Measurements from ENCODE around the gene TMEM171. TPM values are rescaled to one million over a fixed set of nuclear protein-coding genes. Genes with fewer than 3 reads are reported as not detected.

The TMEM171 gene, protein sequence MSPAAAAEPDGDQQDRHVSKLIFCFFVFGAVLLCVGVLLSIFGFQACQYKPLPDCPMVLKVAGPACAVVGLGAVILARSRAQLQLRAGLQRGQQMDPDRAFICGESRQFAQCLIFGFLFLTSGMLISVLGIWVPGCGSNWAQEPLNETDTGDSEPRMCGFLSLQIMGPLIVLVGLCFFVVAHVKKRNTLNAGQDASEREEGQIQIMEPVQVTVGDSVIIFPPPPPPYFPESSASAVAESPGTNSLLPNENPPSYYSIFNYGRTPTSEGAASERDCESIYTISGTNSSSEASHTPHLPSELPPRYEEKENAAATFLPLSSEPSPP
- polyA plus RNA-seq (ENCODE audit: insufficient read length): 0.58 TPM

DNA sequence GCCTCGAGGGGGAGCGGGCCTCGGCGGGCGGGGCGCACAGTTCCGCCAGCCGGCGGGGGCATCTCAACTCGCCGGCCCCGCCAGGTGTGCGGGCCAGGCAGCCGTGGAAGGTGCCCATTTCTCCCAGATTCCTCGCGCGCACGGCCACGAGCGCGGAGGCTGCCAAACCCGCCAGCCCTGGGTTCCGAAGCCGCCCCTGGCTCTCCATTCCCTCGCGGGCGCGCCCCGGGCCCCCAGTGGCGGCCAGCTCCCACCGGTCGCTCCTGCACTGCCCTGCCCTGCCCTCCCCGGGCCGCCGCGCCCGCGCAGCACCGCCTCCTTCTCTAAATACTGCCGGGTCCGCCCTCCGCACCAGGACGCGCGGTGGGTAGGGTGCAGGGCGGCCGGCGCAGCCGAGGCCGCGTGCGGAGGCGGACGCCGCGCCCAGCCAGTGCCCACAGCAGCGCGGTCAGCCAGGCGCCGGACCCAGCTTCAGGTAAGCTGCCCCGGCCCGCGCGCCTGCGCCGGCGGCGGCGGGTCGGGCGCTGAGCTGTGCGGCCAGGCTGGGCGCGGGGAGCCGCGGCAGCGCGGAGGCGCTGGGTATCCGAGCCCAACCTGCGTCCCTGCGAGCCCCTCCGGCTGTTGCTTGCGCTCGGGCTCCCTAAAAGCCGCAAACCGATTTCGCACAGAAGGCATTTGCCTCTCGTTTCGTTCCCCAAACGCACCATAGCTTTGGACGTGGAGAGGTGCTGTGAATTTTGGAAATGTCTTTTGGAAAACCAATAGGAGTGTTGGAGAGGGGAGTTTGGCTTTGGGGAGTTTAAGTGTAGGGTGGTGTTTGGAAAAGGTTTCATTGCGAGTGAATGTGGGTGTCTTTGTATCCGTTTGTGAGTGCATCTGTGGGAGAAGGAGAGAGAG, at the start of gene TMEM171:
Gene TMEM171 (plus strand): TSS at position 354 of the 897 bp plus-strand sequence. CDS start 2,799 bp downstream, outside the sequence.
- DNase-seq (ENCODE audit: low read depth): no peak

DNA sequence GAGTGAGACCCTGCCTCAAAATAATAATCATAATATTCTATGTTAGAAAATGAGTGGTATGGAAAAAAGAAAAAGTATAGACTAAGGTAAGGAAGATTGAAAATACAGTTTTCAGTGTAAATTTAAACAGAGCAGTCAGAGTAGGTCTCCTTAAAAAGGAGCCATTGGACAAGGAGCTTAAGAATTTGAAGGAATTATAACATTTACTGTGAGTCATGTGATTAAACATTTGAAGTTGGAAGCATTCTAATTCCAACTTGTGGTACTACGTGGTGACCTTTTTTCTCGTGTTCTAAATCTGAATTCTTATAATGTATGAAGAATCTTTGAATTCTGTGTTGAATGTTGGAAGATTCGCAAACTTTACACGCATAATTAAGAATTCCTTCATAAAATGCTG, 39.3 kb upstream of the TMEM171 start:
- no peak for DNase-seq (ENCODE audit: low read depth)

DNA sequence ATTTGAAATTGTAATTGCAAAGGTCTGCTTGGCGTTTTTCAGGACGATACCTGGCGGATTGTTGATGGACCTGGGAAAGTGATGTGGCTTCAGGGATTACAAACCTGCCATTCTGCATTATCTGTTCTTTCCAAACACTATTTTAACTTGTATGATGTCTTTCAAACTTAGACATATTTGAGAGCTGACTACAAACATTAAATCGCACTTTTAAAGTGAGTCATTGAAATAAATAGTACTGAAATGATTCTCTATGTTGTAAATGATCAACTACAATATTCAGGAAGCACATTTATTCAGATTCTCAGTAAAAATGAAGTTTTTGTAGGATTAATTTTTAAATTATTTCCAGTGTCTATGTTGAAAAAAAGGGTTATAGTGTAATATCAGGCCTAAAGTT, 32.3 kb upstream of the TMEM171 start:
- DNase-seq (ENCODE audit: low read depth): no peak

DNA sequence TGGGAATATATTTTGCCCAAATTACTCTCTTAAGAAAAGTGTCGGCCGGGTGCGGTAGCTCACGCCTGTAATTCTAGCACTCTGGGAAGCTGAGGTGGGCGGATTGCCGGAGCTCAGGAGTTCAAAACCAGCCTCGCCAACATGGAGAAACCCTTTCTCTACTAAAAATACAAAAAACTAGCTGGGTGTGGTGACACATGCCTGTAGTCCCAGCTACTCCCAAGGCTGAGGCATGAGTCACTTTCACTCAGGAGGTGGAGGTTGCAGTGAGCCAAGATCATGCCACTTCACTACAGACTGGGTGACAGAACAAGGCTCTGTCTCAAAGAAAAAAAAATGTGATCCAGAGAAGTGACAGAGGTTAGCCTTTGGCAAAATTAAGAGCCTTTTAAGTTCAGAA, 26.4 kb upstream of the TMEM171 start:
- no peak for DNase-seq (ENCODE audit: low read depth)

DNA sequence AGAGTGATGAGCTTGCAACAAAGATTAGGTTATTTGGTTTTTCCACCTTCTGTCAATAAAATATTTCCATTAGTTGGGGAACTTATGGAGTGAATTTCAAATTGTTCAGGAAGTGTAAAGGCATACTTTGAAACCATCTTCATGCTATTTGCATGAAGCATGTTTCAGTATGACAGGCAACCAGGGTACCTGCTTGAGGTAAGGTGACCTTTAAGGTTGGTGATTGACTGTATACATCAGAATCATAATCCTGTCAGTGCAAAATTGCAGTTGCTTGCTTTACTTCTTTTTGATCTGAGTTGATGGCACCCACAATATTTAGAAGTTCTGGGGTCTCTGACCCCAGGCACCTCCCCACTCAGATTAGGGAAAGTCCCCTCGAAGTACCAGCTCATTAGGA, 26.0 kb upstream of the TMEM171 start:
- no peak for DNase-seq (ENCODE audit: low read depth)

DNA sequence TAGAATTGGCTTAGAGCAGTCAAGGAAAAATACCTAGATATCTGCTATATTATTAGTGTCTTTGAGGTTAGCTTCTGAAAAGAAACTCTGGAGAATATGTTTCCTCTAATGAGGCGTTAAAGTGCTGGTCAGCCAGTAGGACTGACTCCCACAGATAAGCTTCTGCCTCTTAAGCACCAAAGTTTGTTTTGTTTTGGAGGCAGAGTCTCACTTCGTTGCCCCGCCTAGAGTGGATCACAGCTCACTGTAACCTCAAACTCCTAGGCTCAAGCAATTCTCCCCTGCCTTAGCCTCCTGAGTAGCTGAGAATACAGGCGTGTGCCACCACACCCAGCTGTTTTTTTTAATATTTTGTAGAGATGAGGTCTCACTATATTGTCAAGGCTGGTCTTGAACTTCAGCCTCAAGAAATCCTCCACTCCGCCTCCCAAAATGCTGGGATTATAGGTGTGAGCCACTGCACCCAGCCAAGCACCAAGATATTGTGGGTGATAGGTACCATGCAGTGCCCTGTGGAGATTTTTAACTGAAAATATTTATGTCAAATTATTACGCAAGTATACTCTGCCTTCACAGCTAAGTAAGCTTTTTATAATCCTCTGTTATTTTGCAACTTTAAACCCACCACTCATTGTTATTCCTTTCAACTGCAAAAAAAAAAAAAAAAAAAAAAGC, 24.7 kb upstream of the TMEM171 start:
- no peak for DNase-seq (ENCODE audit: low read depth)

DNA sequence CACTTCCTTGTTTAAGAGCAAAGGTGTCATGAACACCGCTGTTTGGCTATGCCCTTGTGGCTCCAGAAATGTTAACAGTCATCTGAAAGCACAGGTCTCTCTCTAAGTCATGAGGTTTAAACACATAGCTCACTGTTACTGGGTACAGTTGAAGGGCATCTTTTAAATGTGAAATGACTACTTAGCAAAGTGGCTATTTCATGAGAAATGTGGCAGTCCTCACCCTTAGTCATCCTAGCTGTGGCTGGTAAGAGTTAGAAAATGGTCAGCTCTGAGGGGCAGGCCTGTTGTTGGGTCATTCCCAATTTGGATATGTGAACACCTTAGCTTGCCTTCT, 24.2 kb upstream of the TMEM171 start:
- no peak for DNase-seq (ENCODE audit: low read depth)

DNA sequence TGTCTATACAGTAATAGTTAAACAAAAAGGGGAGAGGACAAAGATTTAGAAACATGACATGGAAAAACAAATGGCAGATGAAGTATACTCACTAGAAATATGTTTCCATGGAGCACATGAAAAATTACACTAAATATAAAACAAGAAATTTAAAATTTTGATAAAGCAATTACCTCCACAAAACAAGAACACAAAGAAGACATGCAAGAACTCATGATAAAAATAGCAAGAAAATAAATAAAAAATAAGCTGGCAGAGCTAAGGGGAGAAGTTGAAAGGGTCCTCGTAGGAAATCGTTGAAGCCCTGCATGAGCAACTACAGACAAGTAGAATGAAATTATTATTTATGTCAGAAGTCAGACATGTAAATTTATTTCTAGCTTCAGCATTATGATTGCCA, 22.6 kb upstream of the TMEM171 start:
- no peak for DNase-seq (ENCODE audit: low read depth)

DNA sequence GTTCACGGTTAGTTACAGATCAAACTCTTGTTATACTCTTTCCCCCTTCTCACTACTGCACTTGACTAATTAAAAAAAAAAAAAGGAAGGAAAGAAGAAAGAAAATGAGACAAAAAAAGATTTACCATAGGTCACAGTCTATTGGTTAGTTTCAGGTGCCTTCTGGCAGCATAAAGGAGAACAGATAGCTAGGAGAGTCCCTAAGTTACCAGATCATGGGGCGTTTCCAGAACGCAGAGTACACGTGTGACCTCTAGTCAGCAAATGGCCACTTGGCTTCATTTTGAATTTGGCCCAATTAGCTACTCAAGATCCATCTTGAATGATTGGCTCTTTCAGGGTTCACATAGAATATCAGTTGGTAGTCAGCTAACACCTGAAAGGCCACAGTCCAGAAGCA, 20.3 kb upstream of the TMEM171 start:
- DNase-seq (ENCODE audit: low read depth): no peak

DNA sequence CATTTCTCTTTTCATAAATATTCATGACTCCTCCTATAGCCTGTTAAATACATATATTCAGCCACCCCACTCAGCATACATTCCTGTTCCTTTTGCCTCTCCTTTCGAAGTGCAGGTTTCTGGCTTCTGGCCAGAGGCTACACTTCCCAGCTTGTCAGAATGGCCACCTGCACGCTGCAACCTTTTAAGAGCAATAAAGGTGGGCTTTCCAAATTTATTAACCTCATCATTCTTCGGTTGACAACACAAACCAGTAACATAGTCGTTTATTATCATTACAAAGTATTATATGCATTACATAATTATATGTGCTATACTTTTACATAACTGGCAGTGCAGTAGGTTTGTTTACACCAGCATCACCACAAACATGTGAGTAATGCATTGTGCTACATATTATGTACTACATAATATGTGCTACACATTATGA, 16.5 kb upstream of the TMEM171 start:
- no peak for DNase-seq (ENCODE audit: low read depth)

DNA sequence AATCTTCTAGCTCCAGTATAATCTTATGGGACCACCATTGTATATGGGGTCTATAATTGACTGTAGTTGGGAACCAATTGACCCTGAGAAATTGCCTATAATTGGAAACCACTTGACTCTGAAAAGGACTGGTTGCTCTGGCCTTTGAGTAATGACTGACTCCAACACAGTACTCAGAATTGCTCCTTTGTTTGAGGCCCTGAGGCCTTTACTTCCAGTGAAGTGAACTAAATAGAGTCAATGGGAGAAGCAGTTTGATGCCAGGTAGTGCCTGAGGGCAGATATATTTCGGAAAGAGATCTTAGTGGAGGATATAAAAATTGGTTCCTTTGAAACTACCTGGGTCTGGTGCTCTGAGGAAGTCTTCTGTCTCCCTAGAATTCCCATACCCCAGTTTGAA, 16.0 kb upstream of the TMEM171 start:
- DNase-seq (ENCODE audit: low read depth): no peak

DNA sequence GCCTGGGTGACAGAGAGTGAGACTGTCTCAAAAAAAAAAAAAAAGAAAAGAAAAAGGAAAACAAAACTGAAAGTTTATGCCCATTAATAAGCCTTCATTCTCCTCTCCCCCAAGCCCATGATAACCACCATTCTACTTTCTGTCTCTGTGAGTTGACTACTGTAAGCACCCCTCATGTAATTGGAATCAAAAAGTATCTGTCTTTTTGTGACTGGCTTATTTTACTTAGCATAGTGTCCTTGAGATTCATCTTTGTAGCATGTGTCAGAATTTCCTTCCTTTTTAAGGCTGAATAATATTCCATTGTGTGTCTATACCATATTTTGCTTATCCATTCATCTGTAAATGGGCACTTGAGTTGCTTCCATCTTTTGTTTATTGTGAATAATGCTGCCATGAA, 14.0 kb upstream of the TMEM171 start:
- no peak for DNase-seq (ENCODE audit: low read depth)

DNA sequence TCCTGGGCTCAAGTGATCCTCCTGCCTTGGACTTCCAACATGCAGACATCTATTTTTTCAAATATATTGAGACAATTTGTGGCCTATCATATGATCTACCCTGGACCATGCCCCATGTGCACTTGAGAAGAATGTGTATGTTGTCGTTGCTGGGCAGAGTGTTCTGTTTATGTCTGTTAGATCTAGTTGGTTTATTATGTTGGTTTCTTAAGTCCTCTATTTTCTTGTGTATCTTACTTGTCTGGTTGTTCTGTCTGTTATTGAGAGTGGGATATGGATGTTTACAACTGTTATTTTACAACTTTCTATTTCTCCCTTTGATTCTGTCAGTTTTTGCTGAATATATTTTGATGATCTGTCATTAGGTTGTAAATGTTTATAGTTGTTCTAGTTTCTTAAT, 10.2 kb upstream of the TMEM171 start:
- no peak for DNase-seq (ENCODE audit: low read depth)

DNA sequence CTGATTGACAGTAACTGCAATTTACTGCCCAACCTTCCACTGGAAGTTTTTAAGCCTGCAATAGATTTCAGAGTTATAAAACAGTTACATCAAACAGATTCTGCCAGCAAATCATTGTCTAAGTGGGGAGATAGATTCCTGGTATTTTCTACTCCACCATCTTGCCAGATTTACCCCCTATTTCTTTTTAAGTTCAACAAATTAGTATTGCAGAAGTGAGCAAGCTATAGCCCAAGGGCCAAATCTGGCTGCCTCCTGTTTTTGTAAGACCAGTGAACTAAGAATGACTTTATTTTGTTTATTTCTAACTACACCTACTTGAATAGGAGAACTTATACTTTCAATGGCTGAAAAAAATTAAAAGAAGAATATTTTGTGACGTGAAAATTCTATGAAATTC, 8.8 kb upstream of the TMEM171 start:
- no peak for DNase-seq (ENCODE audit: low read depth)

DNA sequence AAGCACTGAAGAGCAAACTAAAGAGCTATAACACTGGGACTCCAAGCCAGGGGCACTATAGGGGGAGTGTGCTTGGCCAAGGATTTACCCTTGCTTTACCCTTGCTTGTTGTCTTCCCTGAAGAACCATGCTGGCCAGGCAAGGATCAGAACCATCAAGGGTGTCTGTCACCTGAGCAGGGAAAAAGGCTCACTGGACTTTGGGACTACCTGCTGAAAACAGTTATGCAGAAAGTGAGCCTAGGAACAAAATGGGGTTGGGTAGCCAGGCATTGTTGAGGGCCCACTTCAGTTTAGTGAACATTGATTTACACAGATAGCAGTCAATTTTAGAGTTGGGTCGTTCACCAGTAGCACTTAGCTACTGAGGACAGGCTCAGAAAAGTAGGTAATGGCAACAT, 8.0 kb upstream of the TMEM171 start:
- no peak for DNase-seq (ENCODE audit: low read depth)

DNA sequence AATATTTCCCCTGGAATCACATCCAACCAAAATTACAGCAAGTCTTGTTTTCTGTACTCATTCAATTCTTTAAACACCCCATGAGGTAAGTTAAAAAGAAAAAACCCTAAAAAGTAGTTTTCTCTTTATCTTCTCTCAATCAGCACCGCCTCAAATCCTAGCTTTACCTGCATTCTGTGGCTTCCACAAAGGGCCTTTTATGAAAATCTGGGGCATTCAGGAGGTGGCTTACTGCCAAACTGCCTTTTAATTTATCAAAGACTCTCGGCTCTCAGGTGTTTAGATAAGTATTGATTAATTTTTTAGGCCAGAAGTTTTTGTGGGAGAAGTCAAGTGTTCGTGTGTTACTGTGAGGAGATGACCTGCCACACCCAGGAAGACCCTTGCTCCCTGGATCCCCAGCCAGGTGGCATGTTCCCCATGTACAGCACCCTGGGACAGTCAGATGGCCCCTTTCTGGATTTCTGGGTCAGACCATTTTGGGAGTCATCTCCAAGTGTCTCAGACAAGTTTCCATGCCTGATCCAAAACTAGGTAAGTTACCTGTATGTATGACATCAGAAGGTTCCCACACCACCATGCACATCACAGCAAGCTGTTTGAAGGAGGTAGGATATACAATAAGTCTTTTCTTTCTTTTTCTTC, 6.2 kb upstream of the TMEM171 start:
- DNase-seq (ENCODE audit: low read depth): no peak

DNA sequence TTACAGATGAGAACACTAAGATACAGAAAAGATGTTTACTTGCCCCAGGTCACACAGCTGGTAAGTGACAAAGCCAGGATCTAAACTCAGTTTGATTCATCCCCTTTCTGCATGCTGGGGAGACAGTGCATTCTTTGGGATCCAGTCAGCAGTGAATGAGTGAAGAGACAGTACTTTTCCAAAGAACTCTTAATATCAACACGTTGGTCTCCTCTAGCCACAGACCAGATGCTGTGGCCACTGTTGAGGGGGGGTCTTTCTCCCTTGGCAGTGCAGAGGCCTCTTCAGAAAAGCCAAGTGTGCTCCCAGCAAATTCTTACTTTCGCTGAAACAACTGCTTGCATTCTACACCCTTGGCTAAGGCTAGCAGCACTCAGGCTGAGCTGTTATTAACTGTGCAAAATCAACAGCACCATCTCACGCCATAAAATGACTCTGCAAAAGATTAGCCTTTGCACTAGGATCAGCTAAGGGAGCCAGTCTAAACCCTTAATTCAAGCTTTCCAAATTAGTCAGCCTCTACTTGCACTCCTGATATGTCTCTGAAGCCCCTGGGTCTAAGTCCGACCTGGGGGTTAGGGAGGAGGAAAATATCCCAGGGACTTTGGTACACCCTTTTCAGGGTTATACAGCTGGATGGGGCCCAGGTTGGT, 4.8 kb upstream of the TMEM171 start:
- no peak for DNase-seq (ENCODE audit: low read depth)

DNA sequence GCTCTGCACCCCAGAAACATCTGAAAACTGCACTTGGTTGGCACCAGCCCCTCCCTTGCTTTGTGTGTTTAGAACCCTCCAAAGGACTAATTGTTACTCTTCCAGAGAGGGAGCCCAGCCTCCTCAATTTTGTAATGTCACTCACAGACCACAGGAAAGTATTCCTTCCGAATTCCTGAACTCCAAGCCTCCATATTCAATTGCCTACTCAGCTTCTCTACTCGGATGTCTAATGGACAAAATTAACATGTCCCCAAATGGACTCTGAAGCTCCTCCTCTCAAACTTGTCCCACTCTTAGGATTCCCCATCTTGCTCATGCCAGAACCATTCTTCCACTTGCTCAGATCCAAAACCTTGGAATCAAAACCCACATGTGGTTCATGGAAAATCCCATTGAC, 3.9 kb upstream of the TMEM171 start:
- no peak for DNase-seq (ENCODE audit: low read depth)

DNA sequence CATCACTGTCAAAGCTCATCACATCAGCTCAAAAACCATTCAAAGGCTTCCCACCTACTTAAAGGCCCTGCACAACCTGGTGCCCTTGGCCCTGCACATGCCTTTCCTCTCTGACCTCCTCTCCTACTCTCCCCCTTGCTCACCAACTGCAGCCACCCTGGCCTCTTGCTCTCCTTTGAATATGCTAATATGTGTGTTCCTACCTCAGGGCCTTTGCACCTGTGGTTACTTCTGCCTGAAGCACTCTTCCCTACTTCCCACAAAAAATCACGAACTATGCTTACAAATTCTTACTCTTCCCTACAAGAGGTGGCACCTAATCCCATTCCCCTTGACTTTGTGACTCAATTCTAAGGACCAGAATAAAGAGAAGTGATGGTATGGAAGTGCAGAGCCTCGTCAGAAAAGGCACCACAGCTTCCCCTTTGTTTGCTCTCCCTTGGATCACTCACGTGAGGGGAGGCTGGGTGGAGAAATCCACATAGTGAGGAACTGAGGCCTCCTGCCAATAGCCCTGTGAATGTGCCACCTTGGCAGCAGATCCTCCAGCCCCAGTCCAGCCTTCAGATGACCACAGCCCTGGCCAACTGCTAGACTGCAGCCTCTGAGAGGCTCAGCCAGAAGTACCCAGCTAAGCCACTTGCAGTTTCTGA, 3.2 kb upstream of the TMEM171 start:
- no peak for DNase-seq (ENCODE audit: low read depth)

DNA sequence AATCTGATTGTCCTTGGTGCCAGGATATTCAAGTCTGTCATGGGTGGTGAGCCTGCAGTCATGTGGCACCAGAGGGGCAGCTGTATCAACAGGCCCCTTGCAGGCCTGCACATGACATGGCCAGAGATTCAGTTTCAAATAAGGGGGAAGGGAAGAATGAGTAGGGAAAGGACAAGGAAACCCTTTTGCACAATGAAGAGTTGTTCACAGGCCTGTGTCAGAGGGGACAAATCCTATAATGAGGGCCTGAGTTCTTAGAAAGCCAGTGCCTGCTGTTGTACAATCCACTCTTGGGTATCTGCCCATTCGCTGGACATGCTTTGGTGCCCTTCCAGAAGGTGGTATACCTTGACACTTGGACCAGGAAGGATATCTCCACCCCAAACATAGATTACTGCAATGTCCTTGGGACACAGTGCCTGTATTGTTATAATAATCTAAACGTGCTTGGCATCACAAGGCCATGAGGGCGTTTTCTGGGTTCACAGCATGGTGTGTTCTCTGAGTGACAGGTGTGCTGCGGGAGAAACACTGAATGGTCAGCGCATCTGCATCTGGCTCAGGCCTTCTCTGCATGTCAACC, 1.9 kb upstream of the TMEM171 start:
- DNase-seq (ENCODE audit: low read depth): no peak

All from forelimb muscle (tissue), 1 donor.